RWPE1 (cell line): ENCODE data around the gene ARHGAP22.

Experiments
- CTCF ChIA-PET: fragments of 350-600 bp; sonication (Branson Sonifier 250); formaldehyde crosslinking; extraction: SDS; loops from one replicate; lab custom pipeline; 2021; lab: Yijun Ruan, JAX
- POLR2A ChIA-PET: fragments of 400-600 bp; formaldehyde crosslinking; extraction: SDS; loops from one replicate; lab custom pipeline; 2020; ENCODE audit warnings: antibody characterized with exemption; ENCODE audit not compliant: low non-redundant PET; lab: Yijun Ruan, JAX
- DNase-seq: peaks from one replicate; pipeline ENCODE4 v3.0.0; 2012; ENCODE audit warnings: low spot score
- H3K27ac ChIP-seq: fragments of 450-650 bp; 2 replicates; pipeline ENCODE4 v1.5.1; 2017
- TF ChIP-seq, protein P1 (sequence below): fragments of 450-650 bp; conservative IDR thresholded peaks from 2 replicates; pipeline ENCODE4 v1.5.1; 2017; ENCODE audit warnings: low read depth, mild to moderate bottlenecking

The ARHGAP22 gene

DNA sequence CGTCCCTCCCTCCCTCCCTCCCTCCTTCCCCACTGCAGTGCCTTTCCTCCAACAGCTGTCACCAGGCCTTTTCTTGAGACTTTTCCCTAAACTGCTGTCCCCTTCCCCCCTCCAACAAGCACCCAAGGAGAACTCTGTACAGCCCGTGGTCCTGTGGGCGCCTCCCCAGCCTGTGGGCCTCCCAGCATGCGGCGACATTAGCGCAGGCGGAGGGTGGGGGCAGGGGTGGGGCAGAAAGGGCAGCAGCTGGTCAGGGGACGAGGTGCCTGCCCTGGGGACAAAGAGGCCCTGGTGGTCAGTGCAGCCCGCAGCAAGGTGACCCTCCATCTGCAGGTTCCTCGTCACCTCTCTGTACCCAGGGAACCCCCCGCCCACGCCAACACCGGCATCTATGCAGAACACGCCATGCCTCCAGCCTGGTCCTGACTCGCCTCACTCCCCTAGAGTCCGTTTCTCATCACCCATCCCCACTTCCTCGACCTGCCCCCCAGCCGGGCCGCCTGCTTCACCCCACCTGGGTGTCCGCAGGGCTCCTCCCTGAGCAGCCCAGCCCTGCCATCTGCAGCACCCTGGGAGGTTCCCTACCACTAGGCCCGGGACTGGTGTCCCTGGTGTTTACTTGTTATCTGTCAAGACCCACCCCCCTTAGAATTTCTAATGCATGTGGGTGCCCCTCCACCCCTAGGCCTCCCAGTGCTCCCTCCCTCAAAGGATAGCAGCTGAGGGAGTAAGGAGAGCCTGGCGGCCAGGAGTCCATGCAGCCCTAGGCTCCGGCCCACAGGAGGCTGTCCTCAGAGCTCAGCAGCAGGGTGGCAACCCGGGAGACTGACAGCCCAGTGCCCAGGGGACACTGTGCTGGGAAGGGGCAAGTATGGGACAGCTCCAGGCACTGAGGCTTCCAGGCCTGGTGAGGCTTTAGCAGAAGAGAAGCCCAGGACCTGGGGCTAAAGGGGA, 147.8 kb downstream of the ARHGAP22 start:
- no peak overlapping the region for H3K27ac ChIP-seq
- TF ChIP-seq, protein P1, sequence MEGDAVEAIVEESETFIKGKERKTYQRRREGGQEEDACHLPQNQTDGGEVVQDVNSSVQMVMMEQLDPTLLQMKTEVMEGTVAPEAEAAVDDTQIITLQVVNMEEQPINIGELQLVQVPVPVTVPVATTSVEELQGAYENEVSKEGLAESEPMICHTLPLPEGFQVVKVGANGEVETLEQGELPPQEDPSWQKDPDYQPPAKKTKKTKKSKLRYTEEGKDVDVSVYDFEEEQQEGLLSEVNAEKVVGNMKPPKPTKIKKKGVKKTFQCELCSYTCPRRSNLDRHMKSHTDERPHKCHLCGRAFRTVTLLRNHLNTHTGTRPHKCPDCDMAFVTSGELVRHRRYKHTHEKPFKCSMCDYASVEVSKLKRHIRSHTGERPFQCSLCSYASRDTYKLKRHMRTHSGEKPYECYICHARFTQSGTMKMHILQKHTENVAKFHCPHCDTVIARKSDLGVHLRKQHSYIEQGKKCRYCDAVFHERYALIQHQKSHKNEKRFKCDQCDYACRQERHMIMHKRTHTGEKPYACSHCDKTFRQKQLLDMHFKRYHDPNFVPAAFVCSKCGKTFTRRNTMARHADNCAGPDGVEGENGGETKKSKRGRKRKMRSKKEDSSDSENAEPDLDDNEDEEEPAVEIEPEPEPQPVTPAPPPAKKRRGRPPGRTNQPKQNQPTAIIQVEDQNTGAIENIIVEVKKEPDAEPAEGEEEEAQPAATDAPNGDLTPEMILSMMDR: no peak
- CTCF ChIA-PET: interaction anchor here (2.3 kb wide), 1 partner anchor 12 kb away, joined by 8 read pairs; no protein-coding TSS in a partner anchor
- no peak for DNase-seq
- POLR2A ChIA-PET: no interaction called here

DNA sequence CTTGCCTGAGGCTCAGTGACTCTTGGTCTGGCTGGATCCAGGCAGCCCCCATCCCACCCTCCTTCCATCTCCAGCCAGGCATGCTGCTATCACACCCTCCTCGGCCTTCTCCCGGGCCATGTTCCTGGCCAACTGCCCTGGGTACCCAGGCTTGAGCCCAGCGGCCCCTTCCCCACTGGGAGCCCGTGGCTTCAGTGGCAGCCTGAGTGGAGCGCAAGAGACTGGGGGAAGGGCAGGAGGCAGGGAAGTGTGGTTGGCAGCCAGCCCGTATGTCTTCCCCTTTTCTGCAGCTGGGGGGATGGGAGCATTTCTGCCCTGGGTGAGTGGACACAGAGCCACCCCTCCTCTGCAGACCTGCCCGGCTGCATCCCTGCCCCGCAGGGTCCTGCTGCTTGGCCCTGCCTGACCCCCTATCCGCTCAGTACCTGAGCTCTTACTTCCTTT, 148.5 kb downstream of the ARHGAP22 start:
- ChIA-PET POLR2A (no interaction called here), CTCF (interaction anchor here (0.6 to 2.3 kb wide), 2 partner anchors 11 to 53 kb away, joined by 3 to 8 read pairs; no protein-coding TSS in a partner anchor)
- TF ChIP-seq, protein P1: no peak

DNA sequence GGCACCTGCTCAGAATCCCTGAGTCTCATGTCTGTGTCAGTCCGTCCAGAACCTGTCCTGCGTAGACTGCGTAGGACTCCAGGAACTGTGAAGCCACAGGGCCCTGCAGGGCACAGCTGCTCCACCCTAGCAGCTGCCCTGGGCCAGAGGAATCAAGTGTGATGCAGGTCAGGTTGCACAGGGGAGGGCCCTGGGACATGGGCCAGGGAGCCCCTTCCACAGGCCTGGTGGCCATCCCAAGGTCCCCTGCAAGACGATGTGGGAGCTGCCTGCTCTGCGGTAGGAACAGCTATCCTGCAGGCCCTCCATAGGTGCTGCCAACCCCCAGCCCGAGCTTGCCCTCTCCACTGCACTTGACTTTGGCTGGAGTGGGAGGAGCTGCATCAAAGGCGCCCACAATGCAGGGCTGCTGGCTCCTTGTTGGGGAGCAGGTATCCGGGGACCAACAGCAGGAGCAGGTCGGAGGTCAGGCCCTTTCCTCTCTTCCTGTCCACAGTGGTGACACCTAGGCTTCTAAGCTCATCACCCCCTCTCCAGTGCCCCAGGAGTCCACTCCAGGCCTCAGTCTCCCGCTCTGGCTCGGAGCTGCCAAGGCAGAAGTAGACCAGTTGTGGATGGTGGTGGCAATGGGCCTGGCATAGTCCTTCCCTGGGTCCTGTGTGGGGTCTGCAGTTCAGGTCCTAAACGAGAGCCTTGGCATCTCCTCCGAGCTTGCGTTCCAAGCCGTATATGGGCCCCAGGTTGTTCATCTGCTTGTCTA, 149.3 kb downstream of the ARHGAP22 start:
- no peak overlapping the region for H3K27ac ChIP-seq
- TF ChIP-seq, protein P1: no peak
- DNase-seq: no peak
- ChIA-PET CTCF (interaction anchor here (0.6 to 2.3 kb wide), 2 partner anchors 10 to 54 kb away, joined by 3 to 8 read pairs; no protein-coding TSS in a partner anchor), POLR2A (no interaction called here)

More for the DNA sequence above, 148.5 kb downstream of the ARHGAP22 start:
- DNase-seq: no peak
- no peak overlapping the region for H3K27ac ChIP-seq

- ChIA-PET POLR2A (no interaction called here), CTCF (interaction anchor here (1.0 to 2.3 kb wide), 2 partner anchors 10 to 52 kb away, joined by 5 to 8 read pairs; no protein-coding TSS in a partner anchor)
- no peak for DNase-seq
- TF ChIP-seq, protein P1: no peak
- no peak overlapping the region for H3K27ac ChIP-seq
These were observed 149.8 kb downstream of the ARHGAP22 start for GRCh38 chr10:48455055-48455391.

GRCh38 chr10:48454302-48455054, 150.4 kb downstream of the ARHGAP22 start:
- ChIA-PET POLR2A (no interaction called here), CTCF (interaction anchor here (1.0 to 2.3 kb wide), 2 partner anchors 9 to 52 kb away, joined by 5 to 8 read pairs; no protein-coding TSS in a partner anchor)
- TF ChIP-seq, protein P1: no peak
- no peak for DNase-seq
- H3K27ac ChIP-seq: no peak overlapping the region
